PC-3 (cell line): ENCODE data around the gene HOXA2. TPM values are rescaled to one million over a fixed set of nuclear protein-coding genes. Genes with fewer than 3 reads are reported as not detected.

ENCODE experiments used
- ATAC-seq: fragments of 200-7000 bp; cut with Tn5 transposase; 2 replicates; pipeline ENCODE4 v1.9.1; 2020; ENCODE audit warnings: mild to moderate bottlenecking, moderate library complexity
- BruUV-seq: library from RNA; stranded (reverse); fragments of 400-500 nt; replicated peaks from 2 replicates; lab custom pipeline; 2021; lab: Mats Ljungman, UMichigan
- CTCF ChIA-PET: fragments of 300-600 bp; sonication (Branson Sonifier 250); formaldehyde crosslinking; loops from one replicate; lab custom pipeline; 2022; ENCODE audit warnings: antibody characterized with exemption; lab: Charles Lee
- POLR2A ChIA-PET: fragments of 300-600 bp; sonication (Branson Sonifier 250); formaldehyde crosslinking; loops from one replicate; lab custom pipeline; 2022; ENCODE audit warnings: antibody characterized with exemption; ENCODE audit not compliant: unreplicated experiment; lab: Charles Lee
- DNase-seq: peaks from one replicate; pipeline ENCODE4 v3.0.0-alpha.2; 2015
- H2AFZ ChIP-seq: fragments of 300-600 bp; sonication (generic); 2 replicates; pipeline ENCODE4 v1.6.0; 2016; ENCODE audit warnings: antibody characterized with exemption, low read length
- H3F3A ChIP-seq: fragments of 300-600 bp; sonication (generic); one replicate; pipeline ENCODE4 v1.6.0; 2017; ENCODE audit warnings: antibody characterized with exemption, low read length, control low read depth, mild to moderate bottlenecking; ENCODE audit not compliant: unreplicated experiment
- H3K27ac ChIP-seq: fragments of 300-600 bp; sonication (generic); 2 replicates; pipeline ENCODE4 v1.5.1; 2016; ENCODE audit warnings: mild to moderate bottlenecking, low read length
- H3K27me3 ChIP-seq: fragments of 300-600 bp; sonication (generic); 2 replicates; pipeline ENCODE4 v1.6.1; 2016; ENCODE audit warnings: low read length, mixed read lengths
- H3K36me3 ChIP-seq: fragments of 300-600 bp; sonication (generic); 2 replicates; pipeline ENCODE4 v1.6.1; 2016; ENCODE audit warnings: low read depth, mixed run types, low read length, mixed read lengths
- H3K4me1 ChIP-seq: fragments of 300-600 bp; sonication (generic); 2 replicates; pipeline ENCODE4 v1.5.1; 2016; ENCODE audit warnings: low read length; ENCODE audit not compliant: insufficient read depth
- H3K4me2 ChIP-seq: fragments of 300-600 bp; sonication (generic); 2 replicates; pipeline ENCODE4 v1.6.0; 2016; ENCODE audit warnings: low read length
- H3K4me3 ChIP-seq: fragments of 300-600 bp; sonication (generic); 2 replicates; pipeline ENCODE4 v1.5.1; 2016; ENCODE audit warnings: mild to moderate bottlenecking, low read length, mixed read lengths
- H3K79me2 ChIP-seq: fragments of 300-600 bp; sonication (generic); 2 replicates; pipeline ENCODE4 v1.6.1; 2017; ENCODE audit warnings: low read length, mixed read lengths
- H3K9ac ChIP-seq: fragments of 300-600 bp; sonication (generic); 2 replicates; pipeline ENCODE4 v1.6.0; 2016; ENCODE audit warnings: mild to moderate bottlenecking, low read length
- H3K9me2 ChIP-seq: fragments of 300-600 bp; sonication (generic); replicated peaks from 2 replicates; pipeline ENCODE4 v1.6.1; 2016; ENCODE audit warnings: mixed run types, low read length, mixed read lengths
- H3K9me3 ChIP-seq: fragments of 300-600 bp; sonication (generic); 2 replicates; pipeline ENCODE4 v1.6.1; 2016; ENCODE audit warnings: low read length, mixed read lengths
- H4K20me1 ChIP-seq: fragments of 300-600 bp; sonication (generic); 2 replicates; pipeline ENCODE4 v1.6.1; 2016; ENCODE audit warnings: low read length, mixed read lengths
- CTCF ChIP-seq: fragments of 300-600 bp; sonication (generic); conservative IDR thresholded peaks from 2 replicates; pipeline ENCODE4 v1.5.1; 2017; ENCODE audit warnings: antibody characterized with exemption, low read depth, mild to moderate bottlenecking, low read length
- EZH2 ChIP-seq: fragments of 300-600 bp; sonication (generic); IDR thresholded peaks from one replicate; pipeline ENCODE4 v1.6.1; 2017; ENCODE audit warnings: antibody characterized with exemption, mild to moderate bottlenecking, low read length; ENCODE audit not compliant: unreplicated experiment
- EZH2phosphoT487 ChIP-seq: fragments of 300-600 bp; sonication (generic); IDR thresholded peaks from 2 replicates; pipeline ENCODE4 v1.6.1; 2018; ENCODE audit warnings: mild to moderate bottlenecking, antibody characterized with exemption, low read length, borderline replicate concordance
- intact Hi-C: fragments of 100-400 bp; cut with micrococcal nuclease; formaldehyde crosslinking; loops from 2 replicates; pipeline ENCODE4 v1.9.0; 2023
- total RNA-seq: library from RNA; depleted of rRNA; stranded (reverse); fragments of >200 nt; gene quantifications from 2 replicates; pipeline ENCODE4 v1.2.3, GENCODE V29; 2014

Gene HOXA2
- total RNA-seq, 1 experiment from 2014 or later: 0.07 TPM

- ChIA-PET CTCF (interaction anchor here (0.6 to 1.0 kb wide), 3 partner anchors 18 to 444 kb away, joined by 3 to 7 read pairs (median 5); no protein-coding TSS in a partner anchor), POLR2A (interaction anchor here (0.5 to 0.6 kb wide), 3 partner anchors 8 to 715 kb away, joined by 3 to 4 read pairs (median 3); no protein-coding TSS in a partner anchor)
- Histone ChIP-seq H2AFZ (peak within 1 kb of the TSS; percentile 81), H3F3A (no peaks in the 10 kb centered on the region), H3K27ac (peak within 1 kb of the TSS; percentile 56), H3K36me3 (no peaks in the 10 kb centered on the region), H3K9ac (peak within 1 kb of the TSS; percentile 80), H4K20me1 (no peaks in the 10 kb centered on the region), H3K9me2 (no peaks in the 10 kb centered on the region), H3K27me3 (no peaks in the 10 kb centered on the region), H3K4me3 (peak within 1 kb of the TSS; percentile 77), H3K4me2 (peak within 1 kb of the TSS; percentile 88), H3K4me1 (peaks cover 43% of the 10 kb centered on the region), H3K79me2 (peaks cover 40% of the 10 kb centered on the region), H3K9me3 (no peaks in the 10 kb centered on the region)
- DNase-seq (peak; percentile 84), ATAC-seq (peak; percentile 82)
- intact Hi-C loops: no loop called here
- TF ChIP-seq CTCF (no peak), EZH2phosphoT487 (peak; percentile 43; the same call in 1 of the 2 replicates), EZH2 (no peak)
- TSS peak; percentile 82 for BruUV-seq
These were observed 28.3 kb upstream of the HOXA2 start, which contains the start of gene HOXA4 for GRCh38 chr7:27130540-27131389. Gene HOXA4, minus strand, starts transcription at chr7:27130757. Its CDS starts 24 bp downstream, at chr7:27130733.

GRCh38 chr7:27129729-27130539 lies 27.5 kb upstream of the HOXA2 start:
- BruUV-seq: no TSS peak
- Histone ChIP-seq H3K79me2 (peaks cover 40% of the 10 kb centered on the region), H3K27ac (peak overlapping the region; percentile 49), H3K4me2 (peak overlapping the region; percentile 88), H3K27me3 (no peaks in the 10 kb centered on the region), H3K4me1 (peaks cover 34% of the 10 kb centered on the region), H3K9me3 (no peaks in the 10 kb centered on the region), H2AFZ (peak overlapping the region; percentile 78), H4K20me1 (no peaks in the 10 kb centered on the region), H3K36me3 (no peaks in the 10 kb centered on the region), H3K4me3 (peak overlapping the region; percentile 77), H3K9me2 (no peaks in the 10 kb centered on the region), H3F3A (no peaks in the 10 kb centered on the region), H3K9ac (peak overlapping the region; percentile 80)
- intact Hi-C loops: no loop called here
- POLR2A ChIA-PET: interaction anchor here (0.6 kb wide), 1 partner anchor 715 kb away, joined by 4 read pairs; no protein-coding TSS in a partner anchor
- DNase-seq (peak; percentile 52), ATAC-seq (peak; percentile 44)
- TF ChIP-seq EZH2phosphoT487 (no peak), CTCF (peak; percentile 44; the same call in 1 of the 2 replicates)
- CTCF ChIA-PET: no interaction called here
